ENCODE results near the gene HSPB7.
A peak's percentile ranks its signal among the peaks of the same experiment; 100 is the strongest.

HSPB7 gene

DNA sequence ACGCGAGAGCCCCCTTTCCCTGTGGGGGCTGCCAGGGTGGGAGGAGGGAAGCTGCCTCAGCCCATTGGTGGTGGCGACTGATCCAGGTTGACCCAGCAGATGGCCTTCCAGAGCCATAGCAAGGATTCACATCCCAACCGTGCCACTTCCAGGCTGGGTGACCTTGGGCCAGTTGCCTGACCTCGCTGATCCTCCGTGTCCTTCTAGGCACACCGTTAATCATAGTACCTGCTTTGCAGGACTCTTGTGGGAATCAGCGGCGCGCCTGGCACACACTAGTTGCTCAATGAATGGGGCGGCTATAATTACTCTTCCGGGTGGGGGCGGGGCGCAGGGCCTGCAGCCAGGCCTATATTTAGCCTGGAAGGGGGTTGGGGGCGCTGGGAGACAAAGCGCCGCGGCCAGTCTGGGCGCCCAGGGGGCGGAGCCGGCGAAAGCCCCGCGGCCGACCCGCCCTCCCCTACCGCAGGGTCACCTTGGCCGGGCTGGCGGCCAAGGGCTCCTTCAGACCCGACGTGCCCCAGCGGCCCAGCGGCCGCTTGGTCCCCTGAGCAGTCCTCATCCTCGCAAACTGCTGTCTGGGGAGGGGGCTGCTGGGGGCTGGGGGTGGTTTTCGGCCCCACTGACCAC lies 5.1 kb downstream of the HSPB7 start:
- TF ChIP-seq, protein P1, sequence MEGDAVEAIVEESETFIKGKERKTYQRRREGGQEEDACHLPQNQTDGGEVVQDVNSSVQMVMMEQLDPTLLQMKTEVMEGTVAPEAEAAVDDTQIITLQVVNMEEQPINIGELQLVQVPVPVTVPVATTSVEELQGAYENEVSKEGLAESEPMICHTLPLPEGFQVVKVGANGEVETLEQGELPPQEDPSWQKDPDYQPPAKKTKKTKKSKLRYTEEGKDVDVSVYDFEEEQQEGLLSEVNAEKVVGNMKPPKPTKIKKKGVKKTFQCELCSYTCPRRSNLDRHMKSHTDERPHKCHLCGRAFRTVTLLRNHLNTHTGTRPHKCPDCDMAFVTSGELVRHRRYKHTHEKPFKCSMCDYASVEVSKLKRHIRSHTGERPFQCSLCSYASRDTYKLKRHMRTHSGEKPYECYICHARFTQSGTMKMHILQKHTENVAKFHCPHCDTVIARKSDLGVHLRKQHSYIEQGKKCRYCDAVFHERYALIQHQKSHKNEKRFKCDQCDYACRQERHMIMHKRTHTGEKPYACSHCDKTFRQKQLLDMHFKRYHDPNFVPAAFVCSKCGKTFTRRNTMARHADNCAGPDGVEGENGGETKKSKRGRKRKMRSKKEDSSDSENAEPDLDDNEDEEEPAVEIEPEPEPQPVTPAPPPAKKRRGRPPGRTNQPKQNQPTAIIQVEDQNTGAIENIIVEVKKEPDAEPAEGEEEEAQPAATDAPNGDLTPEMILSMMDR (IDR thresholded peaks at IDR 0.05; ENCODE audit: low read depth, low read length): no peak
- DNase-seq (ENCODE audit: extremely low read depth, low read depth): no peak

DNA sequence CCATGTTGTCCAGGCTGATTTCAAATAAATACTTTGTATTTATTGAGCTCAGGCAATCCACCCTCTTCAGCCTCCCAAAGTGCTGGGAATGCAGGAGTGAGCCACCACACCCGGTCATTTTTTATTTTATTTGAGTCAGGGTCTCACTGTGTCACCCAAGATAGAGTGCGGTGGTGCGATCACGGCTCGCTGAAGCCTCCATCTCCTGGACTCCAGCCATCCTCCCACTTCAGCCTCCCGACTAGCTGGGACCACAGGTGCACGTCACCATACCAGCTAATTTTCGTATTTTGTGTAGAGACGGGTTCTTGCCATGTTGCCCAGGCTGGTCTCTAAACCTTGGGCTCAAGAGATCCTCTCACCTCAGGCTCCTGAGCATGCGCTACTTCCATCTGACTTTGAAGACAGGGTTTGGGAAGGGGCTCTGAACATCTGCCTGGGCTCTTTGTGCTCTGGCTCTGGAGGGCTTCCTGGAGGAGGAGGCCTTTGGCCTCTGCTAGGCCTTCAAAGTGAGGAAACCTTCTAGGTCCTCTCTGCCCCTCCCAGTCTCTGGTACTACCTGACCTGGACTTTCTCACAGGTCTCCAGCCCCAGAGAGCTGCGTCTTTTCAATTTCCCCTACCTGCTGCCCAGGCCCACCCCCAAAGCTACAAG lies 5.8 kb downstream of the HSPB7 start:
- TF ChIP-seq, protein P1 (IDR thresholded peaks at IDR 0.05; ENCODE audit: low read depth, low read length): no peak
- no peak for DNase-seq (ENCODE audit: extremely low read depth, low read depth)

DNA sequence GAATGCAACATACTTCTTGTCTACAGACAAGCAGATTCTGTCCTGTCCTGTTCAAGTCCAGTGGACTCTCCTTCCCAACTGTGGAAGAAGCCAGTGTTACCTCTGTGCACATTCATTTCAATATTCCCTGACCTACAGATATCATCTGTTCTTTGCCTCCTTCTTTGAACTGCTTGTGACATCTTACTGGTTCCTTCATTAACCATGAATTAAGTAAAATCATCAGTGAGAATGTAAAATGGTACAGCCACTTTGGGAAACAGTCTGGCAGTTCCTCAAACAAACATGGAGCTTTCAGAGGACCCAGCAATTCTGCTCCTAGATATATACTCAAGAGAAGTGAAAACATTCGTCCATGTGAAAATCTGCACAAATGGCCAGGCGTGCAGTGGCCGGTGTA lies 7.0 kb downstream of the HSPB7 start:
- TF ChIP-seq, protein P1 (IDR thresholded peaks at IDR 0.05; ENCODE audit: low read depth, low read length): no peak
- DNase-seq (ENCODE audit: extremely low read depth, low read depth): no peak

DNA sequence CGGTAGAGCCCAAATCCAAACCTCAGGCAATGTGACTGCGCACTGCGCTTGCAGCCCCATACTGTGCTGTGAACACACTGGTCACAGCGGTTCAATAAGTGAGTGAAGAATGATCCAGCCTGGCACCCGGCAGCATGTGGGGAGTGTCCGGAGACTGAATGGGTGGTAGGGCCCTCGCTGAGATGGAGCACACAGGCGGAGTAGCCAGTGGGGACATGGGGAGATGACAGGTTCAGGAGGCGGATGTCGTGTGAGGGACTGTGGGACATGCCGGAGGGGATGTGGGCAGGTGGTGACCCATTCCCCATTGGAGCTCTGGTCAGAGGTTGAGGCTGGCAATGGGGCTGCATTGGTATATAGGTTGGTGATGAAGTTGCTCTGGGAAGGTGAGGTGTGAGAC lies 8.2 kb downstream of the HSPB7 start:
- TF ChIP-seq, protein P1 (IDR thresholded peaks at IDR 0.05; ENCODE audit: low read depth, low read length): no peak
- DNase-seq (ENCODE audit: extremely low read depth, low read depth): no peak

DNA sequence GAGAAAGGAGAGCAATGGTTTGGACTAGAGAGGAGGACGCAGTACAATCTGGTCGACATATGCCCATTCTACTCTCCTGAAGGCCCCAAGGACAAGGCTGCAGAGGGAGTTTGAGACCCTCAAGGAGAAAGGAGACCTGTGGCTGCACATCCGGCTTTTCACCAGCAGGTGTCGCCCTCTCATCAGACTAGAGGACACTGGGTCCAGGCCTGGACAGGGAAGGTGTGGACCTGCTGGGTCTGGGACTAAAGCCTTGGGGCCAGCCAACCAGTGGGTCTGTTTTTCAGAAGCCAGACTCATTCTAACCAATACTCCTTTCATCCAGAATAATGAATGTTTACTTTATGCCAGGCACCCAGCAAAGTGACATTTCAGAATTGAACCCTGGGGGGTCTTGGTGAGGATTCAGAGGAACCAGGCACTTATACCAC lies 8.8 kb downstream of the HSPB7 start:
- TF ChIP-seq, protein P1 (IDR thresholded peaks at IDR 0.05; ENCODE audit: low read depth, low read length): peak; percentile 96
- DNase-seq (ENCODE audit: extremely low read depth, low read depth): no peak

DNA sequence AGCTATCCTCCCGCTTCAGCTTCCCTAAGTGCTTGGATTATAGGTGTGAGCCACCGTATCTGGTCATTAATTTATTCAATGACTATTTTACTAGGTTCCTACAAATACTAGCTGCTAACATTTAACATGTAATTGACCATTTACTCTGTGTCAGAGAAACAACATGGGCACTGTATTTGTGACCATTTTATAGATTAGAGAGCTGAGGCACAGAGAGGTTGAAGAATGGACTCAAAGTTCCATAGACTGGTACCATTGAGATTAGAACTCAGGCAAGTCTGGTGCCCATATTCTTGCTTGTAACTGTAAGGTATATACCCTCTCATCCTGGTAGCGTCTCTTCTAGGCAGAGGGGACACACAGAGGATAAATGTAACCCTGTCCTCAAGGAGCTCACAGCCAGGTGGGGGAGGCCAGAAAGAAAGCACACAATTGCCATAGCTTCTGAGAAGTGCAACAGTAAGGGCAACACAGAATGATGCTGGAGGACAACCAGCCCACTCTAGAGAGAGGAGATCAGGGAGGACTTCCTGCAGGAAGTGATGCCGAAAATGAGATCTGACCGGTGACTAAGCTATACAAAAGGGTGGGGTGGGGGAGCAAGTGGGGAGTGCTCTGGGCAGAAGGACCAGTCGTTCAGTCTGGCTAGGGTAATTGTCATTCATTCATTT lies 10.0 kb downstream of the HSPB7 start:
- TF ChIP-seq, protein P1 (IDR thresholded peaks at IDR 0.05; ENCODE audit: low read depth, low read length): no peak
- no peak for DNase-seq (ENCODE audit: extremely low read depth, low read depth)

All from AG09319 (cell line).